Progenitor cell of endocrine pancreas (in vitro differentiated cells): ENCODE results near the gene TEKT2. TPM values are rescaled to one million over a fixed set of nuclear protein-coding genes. Genes with fewer than 3 reads are reported as not detected.

Source experiments
- DNase-seq: peaks from one replicate; pipeline ENCODE4 v3.0.0; 2021; ENCODE audit warnings: low spot score; ENCODE audit not compliant: unreplicated experiment
- H3K27ac Mint-ChIP-seq: 2 replicates; pipeline ENCODE4 v1.8.0; 2021; ENCODE audit warnings: mild to moderate bottlenecking, moderate library complexity, mixed read lengths
- H3K27me3 Mint-ChIP-seq: 2 replicates; pipeline ENCODE4 v1.8.0; 2021; ENCODE audit warnings: mixed read lengths
- H3K36me3 Mint-ChIP-seq: 2 replicates; pipeline ENCODE4 v1.8.0; 2022; ENCODE audit warnings: mixed read lengths; ENCODE audit not compliant: insufficient read depth
- H3K4me1 Mint-ChIP-seq: 2 replicates; pipeline ENCODE4 v1.8.0; 2021; ENCODE audit warnings: low read depth, mixed read lengths
- H3K4me3 Mint-ChIP-seq: 2 replicates; pipeline ENCODE4 v1.8.0; 2021; ENCODE audit warnings: low read depth, mild to moderate bottlenecking, moderate library complexity, mixed read lengths
- H3K9me3 Mint-ChIP-seq: 2 replicates; pipeline ENCODE4 v1.8.0; 2021; ENCODE audit warnings: low read depth, mixed read lengths
- total RNA-seq: library from RNA; stranded (reverse); gene quantifications from 2 replicates; pipeline ENCODE4 v1.2.1, GENCODE V29; 2021
- TF ChIP-seq, protein P1 (sequence below): fragments of 200-600 bp; sonication (generic); IDR thresholded peaks from one replicate; pipeline ENCODE4 v1.5.0; 2021; ENCODE audit warnings: antibody characterized with exemption, mild to moderate bottlenecking; ENCODE audit not compliant: unreplicated experiment

Gene TEKT2
- total RNA-seq, 1 donor from 2014 or later: 20.2 TPM

DNA sequence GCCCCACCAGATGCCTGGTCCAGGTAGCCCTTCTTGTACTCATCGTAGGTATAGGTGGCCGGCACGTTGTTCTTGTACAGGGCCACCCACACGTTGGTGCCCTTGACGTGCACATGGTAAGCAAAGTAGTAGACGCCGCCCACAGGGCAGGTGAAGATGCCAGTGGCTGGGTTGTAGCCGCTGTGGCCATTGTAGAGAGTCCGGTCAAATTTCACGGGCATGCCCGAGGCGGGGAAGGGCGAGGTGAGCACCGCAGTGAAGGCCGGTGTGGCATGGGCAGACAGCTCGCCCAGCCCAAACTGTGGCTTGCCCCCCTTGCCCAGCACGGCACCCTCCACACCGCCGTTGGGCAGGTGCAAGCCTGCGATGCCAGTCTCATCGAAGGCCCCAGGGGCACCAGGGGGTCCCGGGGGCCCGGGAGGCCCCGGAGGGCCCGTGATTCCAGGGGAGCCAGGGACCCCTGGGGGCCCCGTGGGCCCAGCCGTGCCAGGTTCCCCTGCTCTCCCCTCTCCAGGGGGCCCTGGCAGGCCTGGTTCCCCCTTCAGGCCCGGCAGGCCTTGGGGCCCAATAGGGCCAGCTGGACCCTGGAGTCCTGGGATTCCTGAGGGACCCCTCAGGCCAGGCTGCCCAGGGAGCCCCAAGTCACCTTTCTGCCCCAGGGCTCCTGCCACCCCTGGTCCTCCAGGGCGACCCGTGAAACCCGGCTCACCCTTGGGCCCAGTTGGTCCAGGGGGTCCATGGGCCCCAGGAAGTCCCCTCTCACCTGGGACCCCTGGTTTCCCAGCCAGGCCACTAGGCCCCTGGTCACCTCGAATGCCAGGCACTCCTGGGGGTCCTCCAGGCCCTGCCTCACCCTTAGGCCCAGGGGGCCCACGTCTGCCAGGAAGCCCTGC lies 14.0 kb downstream of the TEKT2 start:
- H3K27me3 Mint-ChIP-seq: no peaks in the 10 kb centered on the region
- peaks cover 1% of the 10 kb centered on the region for H3K36me3 Mint-ChIP-seq
- H3K4me1 Mint-ChIP-seq: no peaks in the 10 kb centered on the region
- H3K9me3 Mint-ChIP-seq: no peaks in the 10 kb centered on the region
- no peak overlapping the region for H3K27ac Mint-ChIP-seq
- no peak for DNase-seq
- TF ChIP-seq, protein P1, sequence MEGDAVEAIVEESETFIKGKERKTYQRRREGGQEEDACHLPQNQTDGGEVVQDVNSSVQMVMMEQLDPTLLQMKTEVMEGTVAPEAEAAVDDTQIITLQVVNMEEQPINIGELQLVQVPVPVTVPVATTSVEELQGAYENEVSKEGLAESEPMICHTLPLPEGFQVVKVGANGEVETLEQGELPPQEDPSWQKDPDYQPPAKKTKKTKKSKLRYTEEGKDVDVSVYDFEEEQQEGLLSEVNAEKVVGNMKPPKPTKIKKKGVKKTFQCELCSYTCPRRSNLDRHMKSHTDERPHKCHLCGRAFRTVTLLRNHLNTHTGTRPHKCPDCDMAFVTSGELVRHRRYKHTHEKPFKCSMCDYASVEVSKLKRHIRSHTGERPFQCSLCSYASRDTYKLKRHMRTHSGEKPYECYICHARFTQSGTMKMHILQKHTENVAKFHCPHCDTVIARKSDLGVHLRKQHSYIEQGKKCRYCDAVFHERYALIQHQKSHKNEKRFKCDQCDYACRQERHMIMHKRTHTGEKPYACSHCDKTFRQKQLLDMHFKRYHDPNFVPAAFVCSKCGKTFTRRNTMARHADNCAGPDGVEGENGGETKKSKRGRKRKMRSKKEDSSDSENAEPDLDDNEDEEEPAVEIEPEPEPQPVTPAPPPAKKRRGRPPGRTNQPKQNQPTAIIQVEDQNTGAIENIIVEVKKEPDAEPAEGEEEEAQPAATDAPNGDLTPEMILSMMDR: no peak
- no peak overlapping the region for H3K4me3 Mint-ChIP-seq

DNA sequence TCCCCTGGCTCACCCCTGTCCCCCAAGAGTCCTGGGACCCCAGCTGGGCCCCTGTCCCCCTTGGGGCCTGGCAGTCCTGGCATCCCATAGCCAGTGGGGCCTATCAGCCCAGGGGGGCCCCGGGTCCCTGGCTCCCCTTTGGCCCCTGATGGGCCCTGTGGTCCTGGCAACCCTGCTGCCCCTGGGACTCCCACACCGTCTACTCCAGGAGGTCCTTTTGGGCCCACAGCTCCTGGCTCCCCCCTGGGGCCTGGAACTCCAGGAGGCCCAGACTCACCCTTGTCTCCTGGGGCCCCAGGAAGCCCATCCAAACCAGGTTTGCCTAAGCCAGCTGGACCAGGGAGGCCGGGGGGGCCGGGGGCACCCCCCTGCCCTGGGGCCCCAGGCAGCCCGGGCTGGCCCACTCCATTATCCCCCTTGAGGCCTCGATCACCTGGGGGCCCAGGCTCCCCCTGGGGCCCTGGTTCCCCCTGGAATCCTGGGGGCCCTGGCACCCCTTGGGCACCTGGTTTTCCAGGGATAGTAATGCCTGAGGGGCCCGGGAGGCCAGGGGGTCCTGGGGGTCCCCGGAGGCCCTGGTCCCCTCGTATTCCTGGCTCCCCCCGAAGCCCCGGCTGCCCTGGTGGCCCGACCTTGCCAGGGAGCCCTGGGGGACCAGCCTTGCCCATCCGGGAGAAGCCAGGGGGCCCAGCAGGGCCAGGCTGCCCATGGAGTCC lies 14.9 kb downstream of the TEKT2 start:
- TF ChIP-seq, protein P1: no peak
- H3K27ac Mint-ChIP-seq: no peak overlapping the region
- DNase-seq: no peak
- H3K9me3 Mint-ChIP-seq: no peaks in the 10 kb centered on the region
- H3K36me3 Mint-ChIP-seq: no peaks in the 10 kb centered on the region
- no peaks in the 10 kb centered on the region for H3K4me1 Mint-ChIP-seq
- H3K27me3 Mint-ChIP-seq: no peaks in the 10 kb centered on the region
- H3K4me3 Mint-ChIP-seq: no peak overlapping the region

GRCh38 chr1:36099681-36100341 lies 15.9 kb downstream of the TEKT2 start:
- DNase-seq: peak; percentile 86
- no peaks in the 10 kb centered on the region for H3K9me3 Mint-ChIP-seq
- no peak overlapping the region for H3K4me3 Mint-ChIP-seq
- no peaks in the 10 kb centered on the region for H3K36me3 Mint-ChIP-seq
- no peaks in the 10 kb centered on the region for H3K27me3 Mint-ChIP-seq
- TF ChIP-seq, protein P1: peak; percentile 92
- peak overlapping the region; percentile 20 for H3K27ac Mint-ChIP-seq
- no peaks in the 10 kb centered on the region for H3K4me1 Mint-ChIP-seq

DNA sequence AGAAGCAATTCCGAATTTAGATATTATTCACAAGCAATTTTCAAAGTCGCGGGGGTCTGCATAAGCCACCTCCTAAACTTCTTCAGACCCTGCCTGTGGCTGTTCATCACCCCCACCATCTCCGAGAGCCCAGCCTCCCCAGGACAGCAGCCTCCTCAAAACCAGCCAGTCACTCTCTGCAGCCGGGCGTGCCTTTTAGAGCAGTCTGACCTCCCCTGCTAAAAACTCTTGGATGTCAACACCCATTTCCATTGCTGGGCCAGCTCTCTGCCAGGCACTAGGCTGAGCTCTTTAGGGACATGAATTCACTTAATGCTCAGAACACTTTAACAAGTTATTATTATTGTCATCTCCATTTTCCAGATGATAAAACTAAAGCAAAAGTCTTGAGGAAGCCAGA lies 16.5 kb downstream of the TEKT2 start:
- H3K27me3 Mint-ChIP-seq: no peaks in the 10 kb centered on the region
- H3K9me3 Mint-ChIP-seq: no peaks in the 10 kb centered on the region
- no peaks in the 10 kb centered on the region for H3K36me3 Mint-ChIP-seq
- H3K27ac Mint-ChIP-seq: no peak overlapping the region
- H3K4me3 Mint-ChIP-seq: no peak overlapping the region
- no peaks in the 10 kb centered on the region for H3K4me1 Mint-ChIP-seq
- no peak for DNase-seq
- TF ChIP-seq, protein P1: no peak

DNA sequence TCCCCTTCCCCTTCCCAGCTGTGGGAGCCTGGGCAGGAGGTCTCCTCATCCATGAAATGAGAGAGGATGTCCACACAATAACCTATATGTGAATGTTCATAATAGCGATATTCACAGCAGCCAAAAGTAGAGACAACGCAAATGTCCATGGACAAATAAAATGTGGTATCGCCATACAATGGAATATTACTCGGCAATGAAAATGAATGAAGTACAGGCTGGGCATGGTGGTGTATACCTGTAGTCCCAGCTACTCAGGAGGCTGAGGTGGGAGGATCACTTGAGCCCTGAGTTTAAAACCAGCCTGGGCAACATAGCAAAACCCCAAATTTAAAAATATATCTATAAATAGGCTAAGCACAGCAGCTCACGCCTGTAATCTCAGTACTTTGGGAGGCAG lies 17.7 kb downstream of the TEKT2 start:
- TF ChIP-seq, protein P1: no peak
- no peak overlapping the region for H3K4me3 Mint-ChIP-seq
- H3K9me3 Mint-ChIP-seq: no peaks in the 10 kb centered on the region

More for the DNA sequence above, 17.7 kb downstream of the TEKT2 start:
- no peak for DNase-seq
- H3K27me3 Mint-ChIP-seq: no peaks in the 10 kb centered on the region
- no peak overlapping the region for H3K27ac Mint-ChIP-seq
- no peaks in the 10 kb centered on the region for H3K36me3 Mint-ChIP-seq
- no peaks in the 10 kb centered on the region for H3K4me1 Mint-ChIP-seq
